Transverse colon (tissue), 4 donors: Measurements from ENCODE around the gene ZNF138. TPM values are rescaled to one million over a fixed set of nuclear protein-coding genes. Genes with fewer than 3 reads are reported as not detected.
A peak's percentile ranks its signal among the peaks of the same experiment; 100 is the strongest.
"Not testable (repeated sequence)": the region's sequence is repeated elsewhere in the genome, so short reads cannot be mapped to it uniquely, and the experiment has no call there.

ENCODE experiments used
- DNase-seq: peaks from one replicate; pipeline ENCODE4 v3.0.0-alpha.2; 2019
- H3K27ac ChIP-seq, 4 donors: fragments of 200-600 bp; sonication (generic); 2 replicates each; pipeline ENCODE4 v1.5.1; 2016 to 2018; ENCODE audit warnings: inconsistent platforms in 4 of 4
- H3K27me3 ChIP-seq: fragments of 200-600 bp; sonication (generic); 2 replicates; pipeline ENCODE4 v1.5.1; 2017; ENCODE audit warnings: inconsistent platforms
- H3K36me3 ChIP-seq, 4 donors: fragments of 200-600 bp; sonication (generic); 2 replicates each; pipeline ENCODE4 v1.5.1; 2017 to 2019; ENCODE audit warnings: inconsistent platforms in 4 of 4
- H3K4me1 ChIP-seq, 4 donors: fragments of 200-600 bp; sonication (generic); 2 replicates each; pipeline ENCODE4 v1.5.1; 2017 to 2020; ENCODE audit warnings: inconsistent platforms in 4 of 4
- H3K4me3 ChIP-seq, 4 donors: fragments of 200-600 bp; sonication (generic); 1 replicate in 1 of 4; 2 replicates in 3 of 4; pipeline versions ENCODE4 v1.5.1 to v1.6.1; 2017 to 2019; ENCODE audit warnings: inconsistent platforms in 4 of 4
- H3K9me3 ChIP-seq, 2 donors: fragments of 200-600 bp; sonication (generic); 2 replicates each; pipeline ENCODE4 v1.5.1; 2017 to 2019; ENCODE audit warnings: inconsistent platforms in 2 of 2
- EP300 ChIP-seq: sonication (generic); formaldehyde crosslinking; IDR thresholded peaks from one replicate; pipeline ENCODE4 v1.6.1; 2017; ENCODE audit warnings: antibody characterized with exemption, low read depth
- POLR2A ChIP-seq: fragments of 450-650 bp; IDR thresholded peaks from one replicate; pipeline ENCODE4 v1.6.1; 2016; ENCODE audit warnings: antibody characterized with exemption, mild to moderate bottlenecking, moderate library complexity
- POLR2AphosphoS5 ChIP-seq, 3 donors: sonication (generic); formaldehyde crosslinking; IDR thresholded peaks; one replicate each; pipeline ENCODE4 v1.6.1; 2016; ENCODE audit warnings: antibody characterized with exemption in 3 of 3
- WGBS, 2 donors: methylation state at CpG; one replicate each; pipeline ENCODE4 v1.1.5; 2018; ENCODE audit warnings: low coverage in 1 of 2; 5-methylcytosine and 5-hydroxymethylcytosine counted together
- in situ Hi-C, 4 donors: fragments of 200-750 bp; cut with MboI; loops; one replicate each; pipeline versions ENCODE4 v1.15.0 to v1.15.1; 2017; ENCODE audit warnings: low sequenced_read_pairs in 3 of 4, low pct_ligation_motif_present in 1 of 4, low pct_unique_long_range_greater_than_20kb in 1 of 4
- intact Hi-C: fragments of 100-400 bp; cut with DNase I; formaldehyde crosslinking; loops from one replicate; pipeline ENCODE4 v1.15.1; 2023; ENCODE audit warnings: low total_unique reads
- total RNA-seq, 4 donors: library from RNA; depleted of rRNA; stranded (reverse); fragments of >200 nt; gene quantifications; one replicate each; pipeline ENCODE4 v1.1.0, GENCODE V29; 2016
- TF ChIP-seq, protein P1 (sequence below), 5 experiments: fragments of 200-600 bp in 3 of 5; fragments of 450-650 bp in 2 of 5; sonication (generic) in 3 of 5; IDR thresholded peaks; 1 replicate in 2 of 5; 2 replicates in 3 of 5; pipeline ENCODE4 v1.5.1; 2016 to 2017; ENCODE audit warnings: antibody characterized with exemption in 5 of 5, inconsistent platforms in 3 of 5, mild to moderate bottlenecking in 2 of 5, moderate library complexity in 1 of 5

Gene ZNF138
- total RNA-seq, 4 donors from 2014 or later: 4.2 to 17.2 (median 10.9) TPM

DNA sequence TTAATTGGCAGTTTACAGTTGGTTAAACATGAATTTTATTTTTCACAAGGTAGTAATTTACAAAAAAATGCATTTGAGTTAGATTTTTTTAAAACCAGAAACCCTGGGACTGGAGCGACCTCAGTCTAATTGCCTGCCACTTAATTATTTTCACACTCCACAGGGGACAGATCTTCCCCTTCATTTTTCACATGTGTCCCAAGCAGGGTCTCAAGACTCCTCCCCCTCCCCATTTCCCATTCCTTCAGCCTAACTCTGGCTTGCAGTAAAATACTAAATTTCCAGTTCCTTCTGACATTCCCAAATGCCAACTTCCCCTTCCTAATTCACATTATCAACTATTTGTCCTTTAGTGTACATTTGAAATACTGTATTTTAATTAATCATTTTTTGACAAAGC is 948 bp downstream of the ZNF138 start:
- H3K4me1 ChIP-seq: peaks cover 7 to 18% (median 9%) of the 10 kb centered on the region in 4 donors
- no peak for DNase-seq
- WGBS, 2 donors: 30 to 33% methylated on average over 1 of the region's 1 CpG
- intact Hi-C loops (no loop called here), in situ Hi-C loops (loop anchor here in 1 of 4 donors (25.0 kb wide), 3 partner anchors 92 to 233 kb away; partner anchors contain the start of genes ZNF107 and ZNF680)
- H3K4me3 ChIP-seq: peak overlapping the region in 3 of 4 donors; percentile 61 to 87 (median 70)
- peak overlapping the region in 1 of 4 donors; percentile 86 for H3K27ac ChIP-seq
- TF ChIP-seq, protein P1, sequence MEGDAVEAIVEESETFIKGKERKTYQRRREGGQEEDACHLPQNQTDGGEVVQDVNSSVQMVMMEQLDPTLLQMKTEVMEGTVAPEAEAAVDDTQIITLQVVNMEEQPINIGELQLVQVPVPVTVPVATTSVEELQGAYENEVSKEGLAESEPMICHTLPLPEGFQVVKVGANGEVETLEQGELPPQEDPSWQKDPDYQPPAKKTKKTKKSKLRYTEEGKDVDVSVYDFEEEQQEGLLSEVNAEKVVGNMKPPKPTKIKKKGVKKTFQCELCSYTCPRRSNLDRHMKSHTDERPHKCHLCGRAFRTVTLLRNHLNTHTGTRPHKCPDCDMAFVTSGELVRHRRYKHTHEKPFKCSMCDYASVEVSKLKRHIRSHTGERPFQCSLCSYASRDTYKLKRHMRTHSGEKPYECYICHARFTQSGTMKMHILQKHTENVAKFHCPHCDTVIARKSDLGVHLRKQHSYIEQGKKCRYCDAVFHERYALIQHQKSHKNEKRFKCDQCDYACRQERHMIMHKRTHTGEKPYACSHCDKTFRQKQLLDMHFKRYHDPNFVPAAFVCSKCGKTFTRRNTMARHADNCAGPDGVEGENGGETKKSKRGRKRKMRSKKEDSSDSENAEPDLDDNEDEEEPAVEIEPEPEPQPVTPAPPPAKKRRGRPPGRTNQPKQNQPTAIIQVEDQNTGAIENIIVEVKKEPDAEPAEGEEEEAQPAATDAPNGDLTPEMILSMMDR (IDR thresholded peaks at IDR 0.05): no peak
- TF ChIP-seq POLR2A (no peak), EP300 (no peak), POLR2AphosphoS5 (IDR thresholded peaks at IDR 0.05) (no peak)
- H3K27me3 ChIP-seq: no peaks in the 10 kb centered on the region
- H3K36me3 ChIP-seq: peaks cover 0 to 6% (median 0%) of the 10 kb centered on the region in 4 donors
- no peaks in the 10 kb centered on the region for H3K9me3 ChIP-seq

DNA sequence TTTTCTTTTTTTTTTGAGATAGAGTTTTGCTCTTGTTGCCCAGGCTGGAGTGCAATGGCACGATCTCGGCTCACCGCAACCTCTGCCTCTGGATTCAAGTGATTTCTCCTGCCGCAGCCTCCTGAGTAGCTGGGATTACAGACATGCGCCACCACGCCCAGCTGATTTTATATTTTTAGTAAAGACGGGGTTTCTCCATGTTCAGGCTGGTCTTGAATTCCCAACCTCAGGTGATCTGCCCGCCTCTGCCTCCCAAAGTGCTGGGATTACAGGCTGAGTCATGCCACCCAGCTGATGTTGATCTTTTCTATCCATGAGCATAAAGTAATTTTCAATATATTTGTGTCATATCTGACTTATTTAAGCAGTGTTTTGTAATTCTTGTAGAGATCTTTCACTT is 4.9 kb downstream of the ZNF138 start:
- Histone ChIP-seq H3K36me3 (peaks cover 0 to 30% (median 0%) of the 10 kb centered on the region in 4 donors), H3K4me1 (peaks cover 6 to 13% (median 7%) of the 10 kb centered on the region in 4 donors)
- H3K9me3 ChIP-seq, H3K4me3 ChIP-seq, H3K27me3 ChIP-seq, DNase-seq, H3K27ac ChIP-seq, intact Hi-C loops: not testable (repeated sequence)
- in situ Hi-C loops: loop anchor here in 1 of 4 donors (25.0 kb wide), 3 partner anchors 88 to 237 kb away; partner anchors contain the start of genes ZNF107 and ZNF680
- 96 to 100% methylated on average over 8 of the region's 8 CpGs for WGBS, 2 donors

DNA sequence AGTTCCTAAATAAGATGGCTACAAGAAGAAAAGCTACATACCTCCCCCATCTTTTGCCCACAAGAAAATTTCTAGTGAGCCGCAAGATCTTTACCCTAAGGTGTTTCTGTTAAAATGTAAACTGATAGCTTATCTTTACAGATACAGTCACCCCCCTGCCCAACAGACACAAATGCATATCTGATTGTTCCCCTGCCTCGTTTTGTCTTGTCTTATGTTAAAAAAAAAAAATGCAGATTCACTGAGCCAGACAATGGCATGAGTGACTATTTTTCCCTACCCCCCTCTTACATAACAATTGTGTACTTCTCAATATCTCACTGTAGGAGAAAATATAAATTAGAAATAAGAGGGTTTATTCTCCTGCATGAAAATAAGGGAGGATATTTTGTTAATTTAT is 8.5 kb downstream of the ZNF138 start:
- WGBS, 2 donors: 72 to 75% methylated on average over 2 of the region's 2 CpGs
- Histone ChIP-seq H3K27ac (no peak overlapping the region), H3K36me3 (peaks cover 0 to 30% (median 0%) of the 10 kb centered on the region in 4 donors), H3K4me3 (no peak overlapping the region), H3K4me1 (no peaks in the 10 kb centered on the region), H3K9me3 (no peaks in the 10 kb centered on the region), H3K27me3 (no peaks in the 10 kb centered on the region)
- intact Hi-C loops: no loop called here
- TF ChIP-seq POLR2AphosphoS5 (IDR thresholded peaks at IDR 0.05): no peak
- TF ChIP-seq, protein P1 (IDR thresholded peaks at IDR 0.05): no peak
- TF ChIP-seq EP300: no peak
- no peak for TF ChIP-seq POLR2A
- in situ Hi-C loops: no loop called here
- no peak for DNase-seq

DNA sequence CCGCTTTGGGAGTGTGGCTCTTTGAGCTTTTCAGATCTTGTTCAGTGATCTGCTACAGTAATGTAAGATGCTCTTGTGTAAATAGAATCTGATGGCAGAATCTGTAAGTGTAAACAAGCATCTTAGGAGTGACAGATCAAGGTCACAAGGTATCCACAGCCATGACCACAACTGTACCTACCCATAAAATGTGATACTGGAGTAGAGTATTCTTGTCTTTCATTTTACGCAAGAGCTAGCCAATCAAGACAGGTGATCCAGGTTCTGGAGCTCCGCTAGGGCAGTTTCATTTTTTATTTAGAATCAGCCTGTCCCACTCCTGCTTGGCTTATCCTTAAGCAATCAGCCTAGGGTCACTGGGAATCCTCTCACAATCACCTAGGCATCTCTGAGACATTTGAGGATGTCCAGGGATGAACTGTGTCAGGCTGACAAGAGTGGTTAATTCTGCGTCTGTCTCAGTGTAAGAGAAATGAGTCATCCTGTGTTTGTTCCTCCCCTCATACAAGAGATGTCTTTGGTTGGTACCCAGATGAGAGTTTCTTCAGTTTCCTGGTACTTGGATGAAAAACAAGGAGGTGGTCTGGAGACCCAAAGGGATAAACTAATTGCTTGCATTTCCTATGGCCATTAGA is 13.6 kb downstream of the ZNF138 start:
- in situ Hi-C loops: no loop called here
- WGBS, 2 donors: 88 to 100% methylated on average over 2 to 4 of the region's 4 CpGs
- DNase-seq: no peak
- H3K27me3 ChIP-seq: no peaks in the 10 kb centered on the region
- H3K4me1 ChIP-seq: no peaks in the 10 kb centered on the region
- TF ChIP-seq, protein P1 (IDR thresholded peaks at IDR 0.05): no peak
- TF ChIP-seq EP300 (no peak), POLR2AphosphoS5 (IDR thresholded peaks at IDR 0.05) (no peak), POLR2A (no peak)
- no peak overlapping the region for H3K27ac ChIP-seq
- H3K4me3 ChIP-seq: no peak overlapping the region
- intact Hi-C loops: no loop called here
- peaks cover 0 to 8% (median 3%) of the 10 kb centered on the region in 4 donors for H3K36me3 ChIP-seq
- H3K9me3 ChIP-seq: no peaks in the 10 kb centered on the region
